Suprapubic skin (tissue), 4 donors: ENCODE data around the gene REG4.
"Not testable (repeated sequence)": the region's sequence is repeated elsewhere in the genome, so short reads cannot be mapped to it uniquely, and the experiment has no call there.

Experiments
- CTCF ChIP-seq, 2 donors: fragments of 200-600 bp in 1 of 2; fragments of 450-650 bp in 1 of 2; sonication (generic) in 1 of 2; IDR thresholded peaks; one replicate each; pipeline ENCODE4 v1.5.1; 2016 to 2019; ENCODE audit warnings: antibody characterized with exemption in 2 of 2, mild to moderate bottlenecking in 1 of 2, moderate library complexity in 1 of 2
- EP300 ChIP-seq: sonication (generic); formaldehyde crosslinking; IDR thresholded peaks from one replicate; pipeline ENCODE4 v1.6.1; 2017; ENCODE audit warnings: antibody characterized with exemption
- POLR2A ChIP-seq, 2 donors: fragments of 450-650 bp; IDR thresholded peaks; one replicate each; pipeline ENCODE4 v1.6.1; 2017; ENCODE audit warnings: antibody characterized with exemption in 2 of 2, mild to moderate bottlenecking in 2 of 2, moderate library complexity in 2 of 2
- POLR2AphosphoS5 ChIP-seq, 3 donors: sonication (generic); formaldehyde crosslinking; IDR thresholded peaks; one replicate each; pipeline ENCODE4 v1.6.1; 2017; ENCODE audit warnings: antibody characterized with exemption in 3 of 3

- not testable (repeated sequence) for TF ChIP-seq CTCF (IDR thresholded peaks at IDR 0.05); POLR2A (IDR thresholded peaks at IDR 0.05); EP300; POLR2AphosphoS5 (IDR thresholded peaks at IDR 0.05)
Measured at GRCh38 chr1:119858556-119859214, 47.4 kb upstream of the REG4 start.
